CD4-positive, alpha-beta T cell treated with Interleukin-6 at 100 ng/mL for 8 hours (primary cell): ENCODE results near the gene OR10H3.
"Not testable (repeated sequence)": the region's sequence is repeated elsewhere in the genome, so short reads cannot be mapped to it uniquely, and the experiment has no call there.

ENCODE experiments used
- DNase-seq: peaks from one replicate; pipeline ENCODE4 v3.0.0-alpha.2; 2020; ENCODE audit warnings: mixed read lengths, low spot score

Gene OR10H3, protein sequence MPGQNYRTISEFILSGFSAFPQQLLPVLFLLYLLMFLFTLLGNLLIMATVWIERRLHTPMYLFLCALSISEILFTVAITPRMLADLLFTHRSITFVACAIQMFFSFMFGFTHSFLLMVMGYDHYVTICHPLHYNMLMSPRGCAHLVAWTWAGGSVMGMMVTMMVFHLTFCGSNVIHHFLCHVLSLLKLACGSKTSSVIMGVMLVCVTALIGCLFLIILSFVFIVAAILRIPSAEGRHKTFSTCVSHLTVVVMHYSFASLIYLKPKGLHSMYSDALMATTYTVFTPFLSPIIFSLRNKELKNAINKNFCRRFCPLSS

DNA sequence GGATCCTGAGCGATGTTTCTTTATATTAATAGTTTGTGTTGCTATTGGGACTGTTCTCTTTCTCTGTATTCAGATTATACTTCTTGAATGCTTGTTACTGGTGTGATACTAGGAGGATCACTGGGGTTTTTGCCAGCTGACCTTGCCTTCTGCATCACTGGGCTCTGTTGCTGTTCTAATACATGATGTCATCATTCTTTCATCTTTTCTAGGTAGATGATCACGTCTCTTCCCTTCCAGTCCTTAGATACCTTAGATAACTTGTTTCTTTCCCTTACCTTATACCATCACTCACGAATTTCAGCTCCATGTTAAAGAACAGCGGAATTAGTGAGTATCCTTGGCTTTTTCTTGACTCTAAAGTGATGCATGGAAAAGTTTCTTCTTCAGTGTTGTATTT lies at the start of gene OR10H3:
TSS of gene OR10H3 (plus strand) at position 264 of the 400 bp plus-strand sequence. CDS start 3,408 bp downstream, outside the sequence.
- DNase-seq: no peak

DNA sequence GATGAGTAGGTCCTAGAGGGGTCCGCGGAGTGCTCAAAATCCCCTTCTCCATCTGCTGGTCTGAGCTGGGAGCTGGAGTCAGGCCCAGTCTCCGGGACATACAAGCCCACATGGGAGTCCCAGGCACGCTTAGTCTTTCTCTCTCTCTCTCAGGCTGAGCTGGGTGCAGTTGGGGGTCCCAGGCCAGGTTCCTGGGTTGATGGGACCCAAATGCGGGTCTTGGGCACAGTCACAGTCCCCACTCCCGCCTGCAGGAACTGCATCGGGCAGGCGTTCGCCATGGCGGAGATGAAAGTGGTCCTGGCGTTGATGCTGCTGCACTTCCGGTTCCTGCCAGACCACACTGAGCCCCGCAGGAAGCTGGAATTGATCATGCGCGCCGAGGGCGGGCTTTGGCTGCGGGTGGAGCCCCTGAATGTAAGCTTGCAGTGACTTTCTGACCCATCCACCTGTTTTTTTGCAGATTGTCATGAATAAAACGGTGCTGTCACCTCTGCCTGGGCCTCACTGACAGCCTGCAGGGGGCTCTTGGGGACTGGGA lies 41.1 kb upstream of the OR10H3 start:
- no peak for DNase-seq

DNA sequence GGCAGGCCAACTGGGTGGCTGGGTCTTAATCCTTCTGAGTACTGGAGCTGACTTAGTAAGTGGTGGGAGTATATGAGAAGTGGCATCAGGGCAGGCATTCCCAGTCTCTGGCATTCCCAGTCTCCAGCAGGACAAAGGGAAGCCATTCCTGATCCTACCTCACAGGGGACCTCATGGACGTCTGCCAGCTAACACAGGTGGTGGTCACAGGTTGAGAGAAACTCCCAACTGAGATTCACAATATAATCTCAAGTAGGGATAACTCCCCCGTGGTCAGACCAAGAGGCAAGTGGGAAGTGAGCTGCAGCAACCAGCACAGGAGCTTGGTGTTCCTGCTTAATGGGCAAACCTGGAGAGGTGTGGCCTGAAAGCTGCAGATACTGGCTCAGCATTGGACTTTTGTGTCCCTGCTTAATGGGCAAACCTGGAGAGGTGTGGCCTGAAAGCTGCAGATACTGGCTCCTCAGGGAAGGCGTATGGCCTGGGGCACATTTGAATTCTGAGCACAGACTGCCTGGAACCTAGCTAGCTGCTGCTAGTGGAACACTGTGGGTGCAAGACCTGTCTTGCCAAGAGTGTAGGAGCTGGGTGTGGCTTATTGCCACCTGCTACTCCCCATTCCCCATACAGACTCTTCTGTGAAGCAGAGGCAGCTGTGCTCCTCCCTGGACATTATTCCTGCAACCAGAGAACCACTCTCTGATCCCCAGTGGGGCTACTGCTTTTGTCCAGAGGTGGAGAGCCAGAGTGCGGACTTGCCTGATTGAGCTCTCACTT lies 35.8 kb upstream of the OR10H3 start:
- DNase-seq: no peak

DNA sequence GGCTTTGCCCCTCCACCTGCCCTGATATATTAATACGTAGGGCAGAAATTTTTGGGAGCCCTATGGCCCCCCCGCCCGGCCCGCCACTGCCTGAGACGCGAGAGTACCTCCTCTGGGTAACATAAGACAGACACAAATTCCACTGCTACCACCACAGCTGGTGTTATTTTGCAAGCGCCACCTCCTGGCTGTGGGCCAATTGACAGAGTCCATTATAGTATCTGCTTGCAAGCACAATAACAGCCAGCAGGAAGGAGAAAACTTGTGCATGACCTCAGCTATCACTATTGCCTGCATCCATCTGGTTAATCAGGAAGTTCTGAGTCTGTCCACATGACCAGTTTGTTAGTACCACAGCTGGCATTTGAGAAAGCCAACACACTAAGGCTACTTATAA lies 35.3 kb upstream of the OR10H3 start:
- DNase-seq: no peak

DNA sequence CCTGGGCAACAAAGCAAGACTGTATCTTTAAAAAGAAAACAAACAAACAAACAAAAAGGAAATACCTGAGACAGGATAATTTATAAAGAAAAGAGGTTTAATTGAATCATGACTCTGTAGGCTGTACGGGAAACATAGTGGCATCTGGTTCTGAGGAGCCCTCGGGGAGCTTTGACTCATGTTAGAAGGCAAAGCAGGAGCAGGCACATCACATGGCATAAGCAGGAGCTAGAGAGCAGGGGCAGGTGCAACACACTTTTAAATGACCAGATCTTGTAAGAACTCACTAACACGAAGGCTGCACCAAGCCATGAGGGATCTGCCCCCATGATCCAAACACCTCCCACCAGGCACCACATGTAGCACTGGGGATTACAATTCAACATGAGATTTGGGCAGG lies 23.1 kb upstream of the OR10H3 start:
- no peak for DNase-seq

DNA sequence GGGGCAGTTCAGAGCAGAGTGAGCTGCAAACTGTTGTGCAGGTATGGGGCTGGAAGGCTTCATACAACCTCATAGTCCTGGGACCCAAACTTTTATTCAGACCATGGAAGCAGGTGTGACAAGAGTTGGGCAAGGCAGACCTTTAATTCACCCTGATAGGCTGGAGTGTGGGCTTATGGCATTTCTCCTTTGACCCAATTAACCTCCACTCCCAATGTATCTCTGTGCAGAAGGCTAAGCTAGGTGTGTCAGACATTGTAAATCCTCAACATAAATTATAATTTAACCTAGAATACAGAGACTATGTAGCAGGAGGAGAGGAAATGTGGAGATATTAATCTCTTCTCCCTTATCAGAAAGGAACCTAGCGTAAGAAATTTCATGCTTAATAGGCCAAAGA lies 22.1 kb upstream of the OR10H3 start:
- no peak for DNase-seq

DNA sequence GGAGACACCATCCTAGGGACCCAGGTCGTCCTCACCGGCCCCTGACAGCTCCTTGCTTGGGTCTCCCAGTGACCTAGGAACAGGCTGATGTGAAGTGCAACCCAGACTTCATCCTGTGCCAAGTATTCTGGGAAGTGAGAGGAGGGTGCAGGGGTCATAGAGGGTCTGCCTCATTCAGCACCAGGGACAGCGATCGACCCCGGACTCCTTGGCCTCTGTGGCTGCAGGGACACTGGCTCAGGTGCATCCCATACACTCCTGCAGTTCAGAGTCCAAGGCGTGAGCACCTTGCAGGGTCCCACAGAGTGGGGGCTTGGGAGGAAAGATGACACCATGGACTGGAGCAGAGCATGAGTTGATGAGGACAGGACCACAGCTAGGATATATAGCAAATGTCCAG lies 20.0 kb upstream of the OR10H3 start:
- DNase-seq: no peak

DNA sequence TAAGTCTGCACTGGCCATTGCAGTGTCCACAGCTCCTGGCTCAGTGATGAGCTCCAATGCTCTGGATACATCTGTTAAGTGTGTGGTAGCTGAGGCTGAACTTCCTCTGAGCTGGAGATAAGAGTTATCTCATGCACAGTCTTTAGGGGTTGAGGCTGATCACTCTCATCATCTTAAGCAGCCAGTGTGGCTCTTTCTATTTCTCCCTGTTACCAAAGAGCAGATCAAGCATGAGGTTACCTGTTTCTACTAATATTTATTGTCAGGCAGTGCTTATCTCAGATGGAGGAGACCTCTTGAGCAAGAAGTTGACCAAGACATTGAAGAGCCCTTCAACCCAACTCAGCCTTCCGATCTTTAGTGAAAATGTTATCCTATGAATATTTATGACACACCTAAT lies 16.5 kb upstream of the OR10H3 start:
- no peak for DNase-seq

DNA sequence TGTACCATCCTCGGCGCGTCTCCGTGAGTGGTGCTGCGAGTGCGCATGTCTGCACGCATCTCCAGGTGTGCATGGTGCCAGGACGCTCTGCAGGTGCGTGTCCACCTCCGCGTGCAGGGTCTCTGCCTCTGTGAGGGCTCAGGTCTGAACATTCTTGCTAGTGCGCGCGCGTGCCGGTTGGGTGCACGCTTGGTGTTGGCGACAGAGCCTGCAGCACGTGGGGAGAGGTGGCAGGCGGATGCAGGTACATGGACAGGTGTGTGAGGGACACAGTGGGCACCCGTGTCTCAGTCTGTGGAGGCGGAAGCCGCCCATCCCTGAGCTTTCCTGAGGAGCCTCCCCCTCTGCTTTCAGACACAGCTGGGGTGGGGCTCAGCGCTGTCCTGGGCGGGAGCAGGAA lies 14.8 kb upstream of the OR10H3 start:
- no peak for DNase-seq

DNA sequence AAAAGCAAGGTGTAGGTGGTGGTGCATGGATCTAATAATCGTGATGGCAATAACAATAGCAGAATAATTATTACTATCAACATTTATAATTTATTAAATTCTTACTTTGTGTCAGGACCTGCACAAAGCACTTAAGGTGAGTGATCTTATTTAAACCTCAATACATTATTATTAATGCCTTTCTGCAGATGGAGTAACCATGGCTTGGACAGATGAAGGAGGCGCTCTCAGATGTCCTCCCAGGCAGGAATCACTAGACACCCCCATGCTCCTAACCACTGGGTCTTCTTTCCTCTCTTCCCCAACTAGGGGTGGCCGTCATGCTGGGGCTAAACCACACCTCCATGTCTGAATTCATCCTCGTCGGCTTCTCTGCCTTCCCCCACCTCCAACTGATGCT lies 10.1 kb upstream of the OR10H3 start, which contains the start of gene OR10H2:
TSS of gene OR10H2 (plus strand) at position 301 of the 400 bp plus-strand sequence. CDS start at position 321, 20 bp downstream.
- DNase-seq: no peak

DNA sequence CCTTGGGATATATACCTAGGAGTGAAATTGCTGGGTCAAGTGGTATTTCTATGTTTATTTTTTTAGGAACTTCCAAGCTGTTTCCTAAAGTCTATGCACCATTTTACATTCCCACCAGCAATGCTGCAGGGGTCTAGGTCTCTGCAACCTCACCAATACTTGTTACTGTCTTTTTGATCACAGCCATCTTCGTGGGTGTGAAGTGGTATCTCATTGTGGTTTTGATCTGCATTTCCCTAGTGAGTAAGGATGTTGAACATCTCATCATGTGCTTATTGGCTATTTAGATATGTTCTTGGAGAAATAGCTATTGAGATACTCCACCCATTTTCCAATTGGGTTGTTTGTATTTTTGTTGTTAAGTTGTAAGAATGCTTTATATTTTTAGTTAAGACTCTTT lies 7.2 kb upstream of the OR10H3 start:
- DNase-seq: no peak

DNA sequence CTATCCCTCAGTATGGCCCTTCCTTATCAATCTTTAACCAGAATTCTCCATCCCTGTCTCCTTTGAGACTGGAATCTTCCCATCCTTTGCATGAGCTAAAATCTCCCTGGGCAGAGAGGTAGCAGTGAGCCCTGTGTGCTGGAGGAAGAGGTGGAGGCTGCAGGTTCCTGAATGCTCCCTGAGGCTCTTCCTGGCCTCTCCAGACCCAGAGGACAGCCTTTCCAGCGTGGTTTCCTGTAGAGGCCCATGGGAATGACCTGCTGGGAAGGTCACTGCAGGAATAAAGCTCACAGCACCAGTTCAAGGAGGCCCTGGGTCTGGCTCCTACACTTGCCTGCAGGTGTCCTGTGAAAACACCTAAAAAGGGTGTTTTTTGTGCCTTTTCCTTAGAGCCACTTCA lies 5.4 kb upstream of the OR10H3 start:
- DNase-seq: no peak

DNA sequence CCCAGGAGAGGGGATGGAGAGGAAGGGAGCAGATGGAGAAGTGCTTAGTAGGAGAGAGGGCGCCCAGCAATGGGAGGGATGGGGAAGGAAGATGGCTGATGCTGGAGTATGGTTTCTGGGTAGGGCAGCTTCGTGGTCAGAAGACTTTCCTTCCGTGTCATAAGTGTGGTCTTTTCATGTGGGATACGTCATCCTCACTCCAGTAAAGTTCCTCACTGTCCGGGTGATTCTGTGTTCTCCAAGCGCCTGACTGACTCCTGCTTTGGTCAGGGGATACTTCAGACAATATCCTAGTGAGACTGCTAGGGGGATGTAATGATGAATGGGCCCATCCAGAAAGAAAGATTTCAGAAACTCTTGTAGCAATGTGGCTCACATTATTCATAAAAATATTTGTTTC lies 3.9 kb upstream of the OR10H3 start:
- DNase-seq: no peak

DNA sequence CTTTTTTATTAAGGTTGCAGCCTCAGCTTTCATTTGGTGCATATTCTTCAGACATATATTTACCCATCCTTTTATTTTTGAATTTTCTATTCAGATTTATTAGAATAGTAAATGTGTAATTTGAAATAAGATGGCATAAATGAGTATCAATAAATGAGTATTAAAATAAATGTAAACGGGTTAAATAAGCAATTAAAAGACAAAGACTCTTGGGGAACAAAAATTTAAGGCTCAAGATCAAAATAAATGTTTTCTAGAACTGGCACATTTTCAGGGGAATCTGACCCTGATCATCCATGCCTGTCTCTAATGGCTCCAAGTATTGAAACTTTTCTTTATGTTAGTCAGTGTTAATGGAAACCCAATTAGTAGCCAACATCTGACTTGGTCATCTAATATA lies 3.0 kb downstream of the OR10H3 start:
- DNase-seq: no peak

DNA sequence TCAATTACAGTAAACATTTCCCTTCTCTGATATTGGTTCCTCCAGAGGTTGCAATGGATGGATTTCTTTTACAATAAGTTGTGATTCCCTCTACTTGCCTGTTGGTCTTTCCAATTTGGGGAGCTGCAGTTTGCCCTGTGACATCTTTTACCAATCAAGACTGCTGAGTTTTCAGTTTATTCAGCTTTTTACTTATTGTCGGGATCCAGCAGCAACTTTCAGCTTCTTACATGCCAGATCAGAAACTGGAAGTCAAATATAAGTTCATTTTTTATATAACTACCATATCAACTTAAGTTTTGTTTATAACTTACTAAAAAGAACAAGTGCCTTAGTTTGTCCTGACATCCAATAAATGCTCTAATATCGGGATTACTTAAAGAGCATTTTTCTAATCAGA lies 10.5 kb downstream of the OR10H3 start:
- DNase-seq: no peak

DNA sequence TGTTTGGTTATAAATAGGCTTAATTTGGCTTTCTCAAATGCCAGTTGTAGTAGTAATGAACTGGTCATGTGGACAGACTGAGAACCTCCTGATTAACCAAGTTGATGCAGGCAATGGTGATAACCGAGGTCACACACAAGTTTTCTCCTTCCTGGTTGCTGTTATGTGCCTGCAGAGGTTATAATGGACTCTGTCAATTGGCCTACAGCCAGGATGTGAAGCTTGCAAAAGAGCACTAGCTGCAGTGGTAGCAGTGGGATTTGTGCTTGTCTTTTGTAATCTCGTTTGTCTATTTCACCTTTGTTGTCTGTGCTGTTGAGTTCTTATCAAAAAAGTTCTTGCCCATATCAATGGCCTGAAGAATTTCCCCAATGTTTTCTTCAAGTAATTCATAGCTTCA lies 20.6 kb downstream of the OR10H3 start:
- no peak for DNase-seq

DNA sequence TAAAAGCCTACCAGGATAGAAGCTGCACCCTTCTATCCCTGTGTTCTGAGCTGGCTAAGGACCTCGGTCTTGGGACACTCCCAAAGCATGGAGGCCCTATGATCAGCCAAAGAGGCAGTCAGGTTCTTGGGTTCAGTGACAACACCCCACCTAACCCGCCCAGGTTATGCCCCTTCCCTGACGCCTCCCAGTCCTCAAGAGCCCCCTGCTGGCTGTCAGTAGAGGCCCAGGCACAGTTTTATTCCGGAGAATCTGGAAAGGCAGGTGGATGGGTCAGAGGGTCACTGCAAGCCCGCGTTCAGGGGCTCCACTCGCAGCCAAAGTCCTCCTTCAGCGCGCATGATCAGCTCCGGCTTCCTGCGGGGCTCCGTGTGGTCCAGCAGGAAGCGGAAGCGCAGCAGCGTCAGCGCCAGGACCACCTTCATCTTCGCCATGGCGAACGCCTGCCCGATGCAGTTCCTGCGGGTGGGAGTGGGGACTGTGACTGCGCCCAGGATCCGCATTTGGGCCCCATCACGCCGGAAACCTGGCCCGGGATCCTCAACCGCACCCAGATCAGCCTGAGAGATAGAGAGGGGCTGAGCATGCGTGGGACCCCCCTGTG lies 22.3 kb downstream of the OR10H3 start:
- no peak for DNase-seq

DNA sequence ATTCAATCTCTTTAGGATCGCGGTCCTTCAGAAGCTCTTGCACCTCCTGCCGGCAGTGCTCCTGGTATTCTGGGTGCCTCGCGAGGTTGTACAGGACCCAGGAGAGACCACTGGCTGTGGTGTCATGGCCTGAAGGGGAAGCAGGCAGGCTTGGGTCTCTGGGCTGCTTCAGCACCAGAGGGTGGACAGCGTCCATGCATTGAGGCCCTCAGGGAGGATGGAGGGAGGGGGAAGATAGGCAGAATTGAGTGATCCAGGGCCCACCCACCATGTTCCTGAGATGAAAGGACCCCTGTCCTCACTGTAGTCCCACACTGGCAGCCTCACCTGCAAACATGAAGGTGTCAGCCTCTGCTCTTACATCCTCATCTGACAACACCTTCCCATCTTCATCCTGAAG lies 31.8 kb downstream of the OR10H3 start:
- no peak for DNase-seq

DNA sequence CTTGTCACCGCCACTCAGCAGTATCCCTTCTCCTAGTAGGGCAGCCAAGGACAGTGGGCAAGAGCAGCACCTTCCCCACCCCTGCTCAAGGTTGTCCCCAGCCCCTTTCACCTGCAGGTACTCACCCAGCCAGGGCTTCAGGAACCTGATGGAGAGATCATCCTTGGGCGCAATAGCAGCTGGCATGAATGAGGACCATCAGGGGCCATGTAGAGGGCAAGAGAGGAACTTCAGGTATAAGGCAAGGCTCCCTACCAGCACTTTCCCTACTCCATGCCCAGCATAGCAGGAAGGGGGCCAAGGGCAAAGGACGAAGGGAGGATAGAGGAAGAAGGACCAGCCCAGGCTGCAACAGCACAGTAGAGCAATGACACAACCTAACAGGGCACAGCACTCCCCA lies 36.4 kb downstream of the OR10H3 start:
- DNase-seq: not testable (repeated sequence)

DNA sequence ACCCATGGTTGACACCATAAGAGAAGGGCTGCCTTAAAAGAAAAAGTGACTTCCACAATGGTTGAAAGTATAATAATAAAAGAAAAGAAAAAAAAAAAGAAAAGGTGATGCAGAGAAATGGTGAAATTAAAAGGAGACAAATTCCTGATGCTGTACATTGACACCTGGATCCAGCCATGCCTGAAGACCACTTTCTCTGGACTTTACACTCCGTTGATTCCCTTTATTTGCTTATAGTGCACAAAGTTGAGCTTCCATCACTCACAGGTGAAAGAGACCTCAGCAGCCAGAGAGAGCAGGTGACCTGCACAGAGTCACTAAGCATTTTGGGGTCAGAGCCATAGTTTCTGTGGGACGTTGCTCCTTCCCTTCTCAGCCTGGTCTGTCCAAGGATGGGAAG lies 37.5 kb downstream of the OR10H3 start:
- no peak for DNase-seq

DNA sequence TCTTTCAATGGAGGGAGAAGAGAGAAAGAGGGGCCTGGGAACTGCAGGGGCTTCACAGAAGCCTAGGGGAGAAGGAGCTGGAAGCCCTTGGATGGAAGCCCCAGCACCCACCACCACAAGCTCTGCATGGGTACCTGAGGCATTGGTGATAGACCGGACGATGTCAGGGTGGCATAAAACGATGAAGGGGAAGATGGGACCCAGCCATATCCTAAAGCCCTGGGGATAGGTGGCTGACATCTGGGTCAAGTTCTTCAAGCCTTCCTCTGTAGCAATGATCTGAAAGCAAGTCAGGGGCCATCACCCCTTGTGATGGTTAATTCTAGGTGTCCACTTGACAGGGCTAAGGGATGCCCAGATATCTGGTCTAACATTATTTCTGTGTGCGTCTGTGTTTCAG lies 38.5 kb downstream of the OR10H3 start:
- DNase-seq: no peak

DNA sequence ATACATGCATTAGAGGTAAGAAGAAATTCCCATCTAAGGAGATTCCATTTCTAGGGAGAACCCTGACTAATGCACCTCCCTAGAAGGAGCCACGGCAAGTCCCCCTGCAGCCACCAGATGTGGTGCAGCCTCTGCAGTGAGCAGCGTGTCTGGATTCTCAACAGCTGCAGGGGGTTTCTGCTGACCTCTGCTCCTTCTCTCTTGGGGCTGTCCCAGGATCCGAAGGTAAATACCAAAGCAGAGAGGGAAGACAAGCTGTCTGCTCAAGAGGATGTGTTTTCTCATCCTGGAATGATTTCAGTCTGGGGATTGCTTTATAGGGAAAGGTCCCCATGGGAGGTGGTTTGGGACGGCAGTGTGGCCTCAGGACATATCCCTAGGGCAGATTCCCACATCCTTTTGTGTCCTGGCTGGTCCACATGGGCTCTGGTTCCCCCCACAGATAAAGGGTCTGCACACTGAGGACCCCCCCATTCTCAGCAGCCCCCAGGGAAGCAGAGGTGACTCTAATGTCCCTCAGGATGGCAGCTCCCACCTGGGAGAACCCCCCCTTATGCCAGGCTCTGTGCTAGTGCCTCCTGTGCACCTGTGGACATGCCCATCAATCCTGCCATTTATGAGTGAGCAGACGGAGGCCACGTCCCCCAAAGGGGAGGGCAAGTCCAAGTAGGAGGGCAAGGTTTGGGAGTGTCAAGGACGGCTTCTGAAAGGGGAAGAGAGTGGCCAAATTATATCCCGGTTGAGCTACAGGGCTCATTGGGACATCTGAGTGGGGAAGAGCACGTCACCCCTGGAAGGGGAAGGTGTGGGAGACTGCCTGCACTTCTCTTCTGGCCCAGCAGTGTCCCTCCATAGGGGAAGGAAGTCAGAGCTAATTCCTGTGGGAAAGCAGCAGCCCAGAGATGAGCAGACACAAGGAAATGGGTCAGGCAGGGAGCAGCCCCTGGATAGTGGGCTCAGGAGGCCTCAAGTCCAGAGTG lies 39.5 kb downstream of the OR10H3 start:
- no peak for DNase-seq
